IPS-NIHi7 (cell line): ENCODE data around the gene CD53.
"Not testable (repeated sequence)": the region's sequence is repeated elsewhere in the genome, so short reads cannot be mapped to it uniquely, and the experiment has no call there.

ENCODE experiments used
- DNase-seq: peaks from one replicate; pipeline ENCODE4 v3.0.0; 2012; ENCODE audit warnings: mixed read lengths; ENCODE audit errors: extremely low spot score

The CD53 gene

GRCh38 chr1:110916274-110916668 lies 43.3 kb downstream of the CD53 start:
- DNase-seq = no peak

- no peak for DNase-seq
These were observed 43.8 kb downstream of the CD53 start for GRCh38 chr1:110916669-110917306.

GRCh38 chr1:110918016-110918415 lies 45.1 kb downstream of the CD53 start:
- no peak for DNase-seq

- no peak for DNase-seq
These were observed 49.0 kb downstream of the CD53 start for GRCh38 chr1:110921953-110922352.

GRCh38 chr1:110927484-110928075 lies 54.6 kb downstream of the CD53 start:
- peak; percentile 36 for DNase-seq

- no peak for DNase-seq
These were observed 55.2 kb downstream of the CD53 start for GRCh38 chr1:110928191-110928590.

GRCh38 chr1:110928904-110929303 lies 56.0 kb downstream of the CD53 start:
- DNase-seq = no peak

- not testable (repeated sequence) for DNase-seq
These were observed 58.1 kb downstream of the CD53 start for GRCh38 chr1:110931097-110931496.

GRCh38 chr1:110936567-110936966 lies 63.6 kb downstream of the CD53 start:
- DNase-seq = no peak

- DNase-seq = no peak
These were observed 71.9 kb downstream of the CD53 start for GRCh38 chr1:110944806-110945205.

GRCh38 chr1:110945626-110946025 lies 72.7 kb downstream of the CD53 start:
- no peak for DNase-seq

- no peak for DNase-seq
These were observed 75.3 kb downstream of the CD53 start for GRCh38 chr1:110948038-110948810.
